ENCODE measurements around the gene UNCX. TPM values are rescaled to one million over a fixed set of nuclear protein-coding genes. Genes with fewer than 3 reads are reported as not detected.

The UNCX gene
- total RNA-seq, 2 donors from 2014 or later: 0.13 TPM; not detected in 1

DNA sequence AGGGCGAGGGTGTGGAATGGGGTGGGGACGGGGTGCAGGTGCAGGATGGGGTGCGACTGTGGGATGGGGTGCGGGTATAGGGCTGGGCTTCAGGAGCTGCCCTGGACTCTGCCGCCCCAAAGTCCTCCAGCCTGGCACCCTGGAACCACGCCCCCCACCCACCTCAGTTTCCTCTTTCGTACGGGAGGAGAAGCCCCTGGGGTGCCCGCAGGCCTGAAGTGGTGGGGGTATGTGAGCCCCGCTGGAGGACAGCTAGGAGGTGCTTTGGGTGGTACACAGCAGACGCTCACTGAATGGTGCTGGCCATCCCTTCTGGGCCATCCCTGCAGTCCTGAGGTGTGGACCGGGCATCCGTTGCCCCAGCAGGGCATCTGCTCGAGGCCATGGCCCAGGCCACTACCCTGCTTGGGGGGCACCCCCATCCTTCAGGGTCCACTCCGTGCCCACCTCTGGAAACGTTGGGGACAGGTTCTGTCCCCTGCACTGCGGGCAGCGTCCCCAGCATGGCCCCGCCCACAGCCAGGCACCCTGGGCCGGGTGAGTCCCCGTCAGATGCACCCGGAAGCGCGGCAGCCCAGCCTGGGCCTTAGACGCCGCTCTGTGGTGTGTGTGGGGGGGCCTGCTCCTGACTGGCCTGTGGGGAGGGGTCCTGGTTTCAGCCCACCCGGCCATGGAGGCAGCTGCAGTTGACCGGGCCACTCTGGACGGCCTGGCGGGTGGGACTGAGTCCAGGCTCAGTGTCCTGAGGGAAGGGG lies 41.6 kb downstream of the UNCX start:
- Mint-ChIP-seq H3K4me1 (no peaks in the 10 kb centered on the region), H3K4me3 (no peak overlapping the region), H3K27ac (no peak overlapping the region), H3K27me3 (ENCODE audit: insufficient read depth) (peaks cover 11% of the 10 kb centered on the region), H3K36me3 (ENCODE audit: low read depth) (no peaks in the 10 kb centered on the region), H3K9me3 (peaks cover 21% of the 10 kb centered on the region)
- 83 to 92% methylated on average over 11 to 30 of the region's 30 CpGs for WGBS, 2 experiments (ENCODE audit: insufficient coverage in 1 of 2, insufficient read length in 1 of 2)
- no peaks in the 10 kb centered on the region for H3K36me3 ChIP-seq (ENCODE audit: control insufficient read depth, insufficient read depth, low read length)
- H3K4me3 ChIP-seq (ENCODE audit: low read length): no peak overlapping the region
- H3K9me3 ChIP-seq (ENCODE audit: control insufficient read depth, low read length): peaks cover 8% of the 10 kb centered on the region
- H3K27me3 ChIP-seq (ENCODE audit: control insufficient read depth, insufficient read depth, low read length, poor library complexity, severe bottlenecking): no peaks in the 10 kb centered on the region
- no peaks in the 10 kb centered on the region for H3K4me1 ChIP-seq (ENCODE audit: control insufficient read depth, insufficient read depth, low read length)
- no peak overlapping the region for H3K27ac ChIP-seq (ENCODE audit: low read depth, low read length)
- H3K9ac ChIP-seq (ENCODE audit: extremely low read depth, low read length, poor library complexity, severe bottlenecking): no peak overlapping the region
- TF ChIP-seq CTCF (conservative IDR thresholded peaks at IDR 0.05): no peak
- DNase-seq: no peak

DNA sequence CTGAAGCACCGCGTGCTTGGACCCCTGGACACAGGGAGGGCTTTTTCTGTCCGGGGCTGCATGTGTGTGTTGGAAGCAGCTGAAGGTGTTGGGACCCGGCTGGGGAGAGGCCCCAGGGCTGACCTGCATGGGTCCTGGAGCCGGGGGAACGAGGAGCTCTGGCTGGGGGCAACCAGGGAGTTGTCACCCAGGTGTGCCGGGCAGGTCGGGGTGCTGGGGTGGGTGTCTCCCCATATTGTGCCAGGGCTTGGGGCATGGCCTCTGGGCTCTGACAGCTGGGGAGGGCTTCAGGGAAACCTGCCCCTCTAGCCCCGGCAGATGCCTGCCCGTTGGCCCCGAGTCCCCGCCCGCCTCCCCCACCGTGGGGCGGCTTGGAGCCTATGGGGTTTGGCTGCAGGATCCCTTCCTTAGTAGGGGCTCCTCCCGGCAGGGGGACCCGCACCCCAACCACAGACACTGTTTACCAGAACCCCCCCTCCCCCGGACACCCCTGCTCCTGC lies 42.3 kb downstream of the UNCX start:
- peak overlapping the region; percentile 60 for H3K27ac ChIP-seq (ENCODE audit: low read depth, low read length)
- Mint-ChIP-seq H3K36me3 (ENCODE audit: low read depth) (no peaks in the 10 kb centered on the region), H3K4me1 (no peaks in the 10 kb centered on the region), H3K9me3 (peaks cover 24% of the 10 kb centered on the region), H3K27ac (no peak overlapping the region), H3K27me3 (ENCODE audit: insufficient read depth) (peaks cover 11% of the 10 kb centered on the region), H3K4me3 (no peak overlapping the region)
- no peak overlapping the region for H3K9ac ChIP-seq (ENCODE audit: extremely low read depth, low read length, poor library complexity, severe bottlenecking)
- H3K27me3 ChIP-seq (ENCODE audit: control insufficient read depth, insufficient read depth, low read length, poor library complexity, severe bottlenecking): no peaks in the 10 kb centered on the region
- no peaks in the 10 kb centered on the region for H3K4me1 ChIP-seq (ENCODE audit: control insufficient read depth, insufficient read depth, low read length)
- H3K9me3 ChIP-seq (ENCODE audit: control insufficient read depth, low read length): peaks cover 8% of the 10 kb centered on the region
- no peaks in the 10 kb centered on the region for H3K36me3 ChIP-seq (ENCODE audit: control insufficient read depth, insufficient read depth, low read length)
- DNase-seq: no peak
- TF ChIP-seq CTCF (conservative IDR thresholded peaks at IDR 0.05): no peak
- no peak overlapping the region for H3K4me3 ChIP-seq (ENCODE audit: low read length)
- WGBS, 2 experiments (ENCODE audit: insufficient coverage in 1 of 2, insufficient read length in 1 of 2): 81 to 87% methylated on average over 6 to 18 of the region's 18 CpGs

- no peak overlapping the region for H3K9ac ChIP-seq (ENCODE audit: extremely low read depth, low read length, poor library complexity, severe bottlenecking)
- no peaks in the 10 kb centered on the region for H3K4me1 Mint-ChIP-seq
- peak overlapping the region; percentile 44 for H3K27ac ChIP-seq (ENCODE audit: low read depth, low read length)
- no peaks in the 10 kb centered on the region for H3K4me1 ChIP-seq (ENCODE audit: control insufficient read depth, insufficient read depth, low read length)
- H3K27me3 ChIP-seq (ENCODE audit: control insufficient read depth, insufficient read depth, low read length, poor library complexity, severe bottlenecking): no peaks in the 10 kb centered on the region
- H3K27me3 Mint-ChIP-seq (ENCODE audit: insufficient read depth): peaks cover 12% of the 10 kb centered on the region
- H3K9me3 ChIP-seq (ENCODE audit: control insufficient read depth, low read length): peaks cover 8% of the 10 kb centered on the region
- peak; percentile 73 for DNase-seq
- no peaks in the 10 kb centered on the region for H3K36me3 ChIP-seq (ENCODE audit: control insufficient read depth, insufficient read depth, low read length)
- no peak overlapping the region for H3K4me3 ChIP-seq (ENCODE audit: low read length)
- H3K27ac Mint-ChIP-seq: no peak overlapping the region
- H3K4me3 Mint-ChIP-seq: no peak overlapping the region
- no peak for TF ChIP-seq CTCF (conservative IDR thresholded peaks at IDR 0.05)
- H3K36me3 Mint-ChIP-seq (ENCODE audit: low read depth): no peaks in the 10 kb centered on the region
- 85 to 86% methylated on average over 49 to 61 of the region's 61 CpGs for WGBS, 2 experiments (ENCODE audit: insufficient coverage in 1 of 2, insufficient read length in 1 of 2)
- peaks cover 24% of the 10 kb centered on the region for H3K9me3 Mint-ChIP-seq
Measured at GRCh38 chr7:1275451-1276381, 43.0 kb downstream of the UNCX start.
